ENCODE results near the gene RYR2.
"Not testable (repeated sequence)": the region's sequence is repeated elsewhere in the genome, so short reads cannot be mapped to it uniquely, and the experiment has no call there.

Gene RYR2

GRCh38 chr1:237817277-237817676 is 775.3 kb downstream of the RYR2 start:
- no peak for DNase-seq

DNA sequence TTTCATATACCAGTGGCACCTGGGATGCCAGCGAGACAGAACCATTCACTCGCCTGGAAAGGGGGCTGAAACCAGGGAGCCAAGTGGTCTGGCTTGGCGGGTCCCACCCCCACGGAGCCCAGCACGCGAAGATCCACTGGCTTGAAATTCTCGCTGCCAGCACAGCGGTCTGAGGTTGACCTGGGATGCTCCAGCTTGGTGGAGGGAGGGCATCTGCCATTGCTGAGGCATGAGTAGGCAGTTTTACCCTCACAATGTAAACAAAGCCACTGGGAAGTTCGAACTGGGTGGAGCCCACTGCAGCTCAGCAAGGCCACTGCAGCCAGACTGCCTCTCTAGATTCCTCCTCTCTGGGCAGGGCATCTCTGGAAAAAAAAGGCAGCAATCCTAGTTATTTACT is 778.6 kb downstream of the RYR2 start:
- DNase-seq: not testable (repeated sequence)

DNA sequence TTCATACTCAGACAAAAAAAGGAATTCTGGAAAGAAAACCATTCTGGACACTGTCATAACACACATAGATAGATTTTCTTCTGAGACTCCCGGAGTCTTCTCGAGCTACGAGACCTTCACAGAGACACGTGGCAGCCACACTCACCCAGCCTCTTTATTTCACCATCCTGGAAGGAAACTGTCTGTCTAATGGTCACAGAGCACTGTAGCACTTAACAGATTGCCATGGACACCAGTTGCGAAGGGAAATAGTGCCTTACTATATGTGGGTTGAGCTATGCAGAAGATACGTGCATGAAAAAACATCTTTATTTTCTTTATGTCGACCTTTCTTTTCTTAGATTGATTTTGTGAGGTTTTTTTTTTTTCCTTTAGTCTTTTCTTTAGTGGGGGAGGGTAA is 790.9 kb downstream of the RYR2 start:
- DNase-seq: no peak

GRCh38 chr1:237834048-237834447 is 792.1 kb downstream of the RYR2 start:
- DNase-seq: no peak

DNA sequence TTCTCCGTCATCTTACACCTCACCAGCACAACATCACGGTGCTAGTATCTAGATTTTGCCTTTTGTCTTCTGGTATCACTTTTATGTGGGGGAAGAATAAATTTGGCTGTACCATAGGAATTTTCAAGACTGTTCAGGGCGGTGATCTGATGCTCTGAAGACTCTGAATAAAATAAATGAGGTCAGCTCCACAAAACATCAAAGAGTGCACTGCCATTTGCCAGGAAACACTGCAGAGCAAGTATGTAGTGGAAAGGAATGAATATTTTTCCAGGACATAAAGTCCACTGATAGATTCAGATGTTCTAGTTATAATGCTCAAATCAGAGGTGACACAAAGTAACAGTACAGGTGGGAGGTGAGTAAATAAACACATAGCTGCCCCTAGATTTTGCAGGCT is 792.5 kb downstream of the RYR2 start:
- no peak for DNase-seq

GRCh38 chr1:237838320-237838719 is 796.3 kb downstream of the RYR2 start:
- no peak for DNase-seq

DNA sequence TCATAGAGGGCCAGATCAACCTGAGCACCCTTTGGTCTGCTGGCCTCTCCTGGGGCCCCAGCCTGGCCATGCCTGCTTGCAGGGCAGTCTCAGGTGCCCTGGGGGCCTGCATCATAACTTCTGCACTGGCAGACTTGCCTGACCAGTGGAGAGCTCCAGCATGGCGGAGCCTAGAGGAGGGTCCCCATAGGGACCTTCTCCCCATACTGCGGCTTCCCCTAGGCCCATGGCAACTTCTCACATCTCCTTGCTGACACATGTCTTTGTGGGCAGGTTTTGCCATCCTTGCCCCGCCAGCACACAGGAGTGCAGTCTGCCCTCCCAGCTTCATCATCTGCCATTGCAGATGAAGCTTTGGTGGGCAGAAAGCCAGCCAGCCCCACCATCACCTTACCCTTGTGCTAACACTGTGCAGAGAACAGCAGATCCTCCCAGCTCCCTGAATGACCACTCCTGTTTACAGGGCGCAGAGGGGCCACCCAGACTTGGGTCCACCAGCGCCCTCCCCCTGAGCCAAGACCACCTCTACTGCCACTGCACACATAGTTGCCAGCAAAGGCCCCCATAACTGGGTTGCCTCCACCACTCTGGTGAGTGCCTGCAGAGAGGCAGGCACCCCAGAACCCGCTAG is 797.0 kb downstream of the RYR2 start:
- no peak for DNase-seq

GRCh38 chr1:237841485-237841884 is 799.5 kb downstream of the RYR2 start:
- no peak for DNase-seq

GRCh38 chr1:237843516-237843915 is 801.5 kb downstream of the RYR2 start:
- not testable (repeated sequence) for DNase-seq

DNA sequence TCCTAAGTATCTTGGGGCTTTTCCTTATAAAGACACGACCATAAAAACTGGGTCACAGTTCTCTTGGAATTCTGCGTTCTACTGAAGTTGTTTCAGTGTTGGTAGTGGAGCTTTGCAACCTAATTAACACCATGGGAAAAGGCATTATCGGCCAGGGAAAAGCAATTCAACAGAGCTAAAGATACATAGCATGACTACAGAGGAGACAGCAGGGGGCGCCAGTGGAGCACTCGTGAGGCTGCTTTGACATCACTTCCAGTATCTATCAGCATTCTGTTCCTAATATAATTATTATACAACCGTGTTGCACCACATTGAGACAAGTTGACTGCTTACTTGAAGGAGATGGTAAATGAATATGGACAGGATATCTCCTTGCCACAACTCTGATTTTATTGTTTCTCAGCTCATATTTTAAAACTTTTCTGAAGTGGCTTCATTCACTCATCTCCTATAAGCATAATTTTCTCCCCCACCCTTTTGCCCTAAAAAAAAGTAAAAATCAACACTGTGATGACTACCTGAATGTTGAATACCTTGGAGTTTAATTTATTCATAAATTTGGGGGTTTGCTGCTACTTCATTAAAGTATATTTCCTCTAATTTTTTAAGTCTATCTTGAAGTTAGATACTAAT is 809.3 kb downstream of the RYR2 start:
- DNase-seq: no peak

GRCh38 chr1:237852342-237852741 is 810.4 kb downstream of the RYR2 start:
- DNase-seq: no peak

GRCh38 chr1:237857455-237857854 is 815.5 kb downstream of the RYR2 start:
- no peak for DNase-seq

DNA sequence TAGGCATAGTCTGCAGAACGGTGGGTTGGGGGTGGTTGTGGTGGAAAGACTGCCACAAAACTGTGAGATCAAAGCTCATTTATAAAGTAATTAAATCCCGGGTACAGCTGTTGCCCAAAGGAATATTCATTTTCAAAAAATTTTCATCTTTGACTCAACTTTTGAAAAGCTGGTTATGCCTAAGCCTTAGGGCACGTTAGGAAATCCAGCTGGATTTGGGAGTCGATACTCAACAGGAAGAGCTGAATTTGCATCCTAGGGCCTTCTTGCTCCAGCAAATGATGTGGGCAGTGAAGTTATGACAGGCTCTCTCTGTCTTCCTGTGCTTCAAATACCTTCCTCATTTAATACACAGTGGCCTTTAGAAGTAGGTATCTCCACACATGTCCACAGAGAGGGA is 817.0 kb downstream of the RYR2 start:
- DNase-seq: no peak

GRCh38 chr1:237861944-237862343 is 820.0 kb downstream of the RYR2 start:
- no peak for DNase-seq

DNA sequence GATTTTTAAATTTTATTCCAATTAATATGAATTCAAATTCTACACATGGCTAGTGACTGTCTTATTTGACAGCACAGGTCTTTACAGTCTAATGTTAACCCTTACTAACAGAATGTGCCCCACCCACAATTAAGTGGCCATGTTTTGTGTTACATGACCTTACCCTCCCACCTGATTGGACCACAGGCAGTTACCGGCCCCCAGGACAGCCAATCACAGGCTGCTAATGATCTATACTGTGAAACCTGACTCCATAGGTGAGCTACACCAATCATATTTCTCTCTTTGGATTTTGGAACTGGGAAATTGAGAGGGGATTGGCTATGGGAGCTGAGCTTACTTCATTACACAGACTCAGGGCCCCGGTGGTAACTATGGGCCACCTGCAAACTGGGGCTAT is 821.2 kb downstream of the RYR2 start:
- no peak for DNase-seq

DNA sequence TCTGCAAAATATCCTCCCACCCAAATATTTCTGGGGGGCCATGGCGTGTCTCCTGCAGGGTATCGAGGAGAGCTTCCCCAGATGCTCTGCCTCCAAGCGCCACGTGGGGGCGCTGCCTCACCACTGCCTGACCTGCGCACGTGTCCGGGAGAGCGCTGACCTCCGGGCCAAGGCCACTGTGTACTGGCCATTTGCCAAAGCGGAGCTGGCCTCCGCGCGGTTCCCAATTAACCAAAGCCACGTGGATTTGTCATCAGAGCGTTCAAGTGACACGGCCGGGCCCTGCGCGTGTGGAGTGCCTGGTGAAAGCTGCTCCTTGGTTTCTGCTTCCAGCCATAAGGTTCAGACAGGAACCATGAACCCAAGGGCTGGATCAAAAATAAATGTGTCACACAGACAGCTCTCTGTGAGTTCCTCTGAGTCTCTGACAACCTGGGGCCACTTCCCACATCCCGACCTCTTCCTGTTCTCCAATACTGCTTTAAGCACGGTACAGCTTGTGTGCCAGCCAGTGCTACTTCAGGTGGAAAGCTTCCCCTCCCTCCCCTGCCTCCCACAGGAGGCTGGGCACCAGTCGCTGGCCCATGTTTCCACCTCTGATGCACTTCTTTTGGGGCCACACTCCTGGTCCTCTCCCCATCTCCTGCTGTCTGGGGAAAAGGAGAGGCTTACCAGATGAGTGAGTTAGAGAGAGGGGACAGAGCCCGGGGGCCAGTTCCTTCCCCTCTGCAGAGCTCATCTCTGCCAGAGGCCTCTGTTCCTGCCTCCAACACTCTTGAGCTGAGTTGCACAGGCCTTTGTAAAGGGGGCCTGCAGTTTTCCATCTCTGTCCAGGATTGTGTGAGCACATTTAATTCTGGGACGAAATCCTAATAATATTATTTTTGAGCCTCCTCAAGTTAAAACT is 822.6 kb downstream of the RYR2 start:
- no peak for DNase-seq

DNA sequence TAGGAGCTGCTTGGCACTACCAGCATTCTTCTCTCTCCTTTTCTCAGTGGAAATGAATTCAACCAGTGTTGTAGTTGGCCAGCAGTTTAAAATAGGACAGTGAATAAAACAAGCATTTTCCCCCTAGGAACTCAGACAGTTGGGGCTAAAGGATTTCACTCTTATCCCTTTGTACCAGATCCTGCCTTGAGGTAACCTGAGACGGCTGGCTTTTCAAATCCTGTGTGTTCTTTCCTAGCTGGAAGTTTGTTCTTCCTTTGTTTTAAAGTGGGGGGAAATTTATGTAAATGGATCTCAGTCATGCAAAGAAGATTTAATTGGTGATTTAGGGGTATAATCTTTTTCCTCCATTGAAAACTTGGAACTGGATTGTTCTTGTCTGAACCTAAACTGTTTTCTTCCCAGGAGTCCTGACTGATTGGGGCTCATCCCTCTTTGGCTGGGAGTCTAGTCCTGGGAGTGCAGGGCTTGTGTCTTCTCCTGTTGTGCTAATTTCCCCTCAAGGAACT is 825.5 kb downstream of the RYR2 start:
- no peak for DNase-seq

DNA sequence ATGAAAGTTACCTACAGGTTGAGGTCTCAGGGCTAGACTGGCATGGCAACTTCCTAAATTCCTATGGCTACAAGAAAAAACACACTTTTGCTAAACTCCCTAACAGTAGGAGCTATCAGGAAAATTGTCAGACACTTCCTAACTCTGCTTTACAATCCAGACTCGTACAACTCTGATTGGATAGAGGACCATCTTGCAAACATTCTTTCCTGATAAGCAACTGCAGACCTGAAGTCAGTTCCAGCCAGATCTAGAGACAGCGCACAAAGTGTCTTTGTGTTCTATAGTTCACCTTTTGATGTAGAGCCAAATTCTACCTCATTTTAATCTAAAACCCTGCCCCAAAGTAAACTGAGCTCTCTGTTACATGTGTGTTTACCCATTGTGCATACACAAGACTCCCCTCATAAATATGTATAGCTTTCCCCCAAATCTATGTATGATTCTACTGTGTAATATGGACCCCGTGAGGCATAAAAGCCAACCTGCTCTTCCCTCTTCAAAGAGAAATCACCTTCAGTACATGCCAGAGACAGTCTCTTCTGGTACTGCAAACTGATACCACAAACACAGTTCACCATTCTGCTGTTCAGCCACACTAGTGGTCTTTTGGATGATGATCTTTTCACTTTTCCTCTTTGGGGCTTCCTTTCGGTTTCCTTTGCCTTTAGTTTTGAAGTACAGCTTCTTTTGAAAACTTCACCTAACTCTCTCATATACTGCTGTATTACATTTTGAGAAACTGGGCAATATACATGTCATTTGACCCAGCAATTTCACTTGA is 827.0 kb downstream of the RYR2 start:
- no peak for DNase-seq

DNA sequence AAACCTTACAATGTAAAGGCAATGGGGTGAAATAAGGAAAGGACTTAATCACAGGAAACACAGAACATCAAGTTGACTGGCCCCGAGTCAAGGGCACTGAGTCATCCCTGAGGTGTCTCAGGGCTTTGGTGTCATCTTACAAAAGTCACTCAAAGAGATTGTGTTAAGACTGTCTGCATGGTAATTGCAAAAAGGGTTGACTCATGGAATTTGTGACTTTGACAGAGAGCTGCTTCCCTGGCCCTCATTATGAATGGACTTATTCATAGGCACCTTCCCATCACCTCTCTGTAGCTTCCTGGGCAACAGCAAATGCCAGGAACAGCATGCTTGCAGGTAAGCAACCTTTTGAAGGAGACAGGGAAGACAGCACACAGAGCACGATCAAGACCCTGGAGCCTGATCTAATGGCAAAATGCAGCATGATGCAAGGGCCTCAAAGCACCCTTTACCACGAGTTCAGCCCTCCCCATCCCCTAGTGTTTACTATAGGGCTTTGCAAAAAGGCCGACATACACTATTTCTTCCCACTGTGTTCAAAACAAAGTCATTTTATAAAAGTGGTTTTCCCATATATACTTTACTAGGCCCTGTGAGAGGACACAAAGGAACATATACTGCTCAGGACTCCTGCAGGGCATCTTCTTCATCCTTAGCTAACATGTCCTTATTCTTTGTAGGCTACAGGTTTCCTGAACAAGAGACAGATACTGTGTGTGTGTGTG is 831.7 kb downstream of the RYR2 start:
- no peak for DNase-seq

DNA sequence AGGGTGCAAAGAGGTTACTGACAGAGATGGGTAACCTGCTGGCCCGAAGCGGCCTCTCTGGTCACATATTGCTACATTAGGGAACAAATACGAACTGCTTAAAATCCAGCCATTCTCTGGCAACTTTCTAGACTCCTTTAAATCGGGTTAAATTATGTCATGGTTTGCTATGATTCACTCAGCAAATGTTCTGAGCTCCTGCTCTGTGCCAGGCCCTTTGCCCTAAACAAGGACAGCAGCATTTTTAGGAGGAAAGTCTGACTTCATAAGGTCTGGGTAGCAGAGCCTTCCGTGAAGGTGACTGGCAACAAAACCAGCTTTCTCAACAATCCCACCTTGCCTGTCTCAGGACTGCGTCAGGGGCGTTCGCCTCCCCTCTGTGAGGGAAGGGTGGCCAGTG is 833.3 kb downstream of the RYR2 start:
- DNase-seq: no peak

GRCh38 chr1:237877631-237878030 is 835.6 kb downstream of the RYR2 start:
- DNase-seq: no peak

DNA sequence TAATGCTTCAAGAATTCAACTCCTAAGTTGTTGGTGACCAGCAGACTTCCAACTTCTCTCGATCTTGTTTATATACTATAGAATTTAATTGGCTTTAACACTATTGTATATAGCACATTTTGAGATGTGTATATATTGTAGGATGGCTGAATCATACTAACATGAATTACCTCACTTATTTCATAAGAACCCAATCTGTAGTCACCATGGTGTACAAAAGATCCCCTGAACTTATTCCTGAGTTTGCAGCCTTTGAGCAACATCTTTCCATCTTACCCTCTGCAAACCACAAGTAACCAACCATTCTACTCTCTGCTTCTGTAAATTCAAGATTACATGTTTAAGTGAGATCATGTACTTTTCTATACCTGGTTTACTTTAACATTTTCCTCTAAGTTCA is 836.4 kb downstream of the RYR2 start:
- DNase-seq: no peak

Data from CD4-positive, alpha-beta T cell treated with Interleukin-21 for 1 hour (primary cell).